Peyer's patch (tissue), 4 donors: ENCODE measurements around the gene MMEL1. TPM values are rescaled to one million over a fixed set of nuclear protein-coding genes. Genes with fewer than 3 reads are reported as not detected.

ENCODE experiments used
- DNase-seq, 3 donors: peaks; one replicate each; pipeline ENCODE4 v3.0.0-alpha.2; 2017 to 2019
- H3K27ac ChIP-seq, 4 donors: fragments of 200-600 bp; sonication (generic); one replicate each; pipeline ENCODE4 v1.5.1; 2016 to 2019
- H3K27me3 ChIP-seq, 2 donors: fragments of 200-600 bp; sonication (generic); one replicate each; pipeline ENCODE4 v1.5.1; 2019
- H3K36me3 ChIP-seq, 3 donors: fragments of 200-600 bp; sonication (generic); one replicate each; pipeline ENCODE4 v1.5.1; 2016 to 2019
- H3K4me1 ChIP-seq, 4 donors: fragments of 200-600 bp; sonication (generic); one replicate each; pipeline ENCODE4 v1.5.1; 2016 to 2019
- H3K4me3 ChIP-seq, 4 donors: fragments of 200-600 bp; sonication (generic); 1 replicate in 3 of 4; 2 replicates in 1 of 4; pipeline ENCODE4 v1.5.1; 2016 to 2019; ENCODE audit warnings: mild to moderate bottlenecking in 1 of 4
- H3K9me3 ChIP-seq, 4 donors: fragments of 200-600 bp; sonication (generic); one replicate each; pipeline ENCODE4 v1.5.1; 2016 to 2019; ENCODE audit warnings: mild to moderate bottlenecking in 1 of 4
- CTCF ChIP-seq, 6 experiments: fragments of 450-650 bp in 4 of 6; fragments of 200-600 bp in 2 of 6; sonication (generic) in 1 of 6; IDR thresholded peaks; one replicate each; pipeline ENCODE4 v1.5.1; 2017 to 2019; ENCODE audit warnings: antibody characterized with exemption in 6 of 6, mild to moderate bottlenecking in 3 of 6, moderate library complexity in 1 of 6
- POLR2A ChIP-seq, 2 donors: fragments of 450-650 bp; IDR thresholded peaks; one replicate each; pipeline ENCODE4 v1.5.1; 2017; ENCODE audit warnings: antibody characterized with exemption in 2 of 2, mild to moderate bottlenecking in 2 of 2, moderate library complexity in 2 of 2
- total RNA-seq, 4 donors: library from RNA; depleted of rRNA; stranded (reverse); fragments of >200 nt; gene quantifications; one replicate each; pipeline ENCODE4 v1.1.0, GENCODE V29; 2016

MMEL1 gene
- total RNA-seq, 4 donors from 2014 or later: 7.4 to 51.7 (median 27.4) TPM

DNA sequence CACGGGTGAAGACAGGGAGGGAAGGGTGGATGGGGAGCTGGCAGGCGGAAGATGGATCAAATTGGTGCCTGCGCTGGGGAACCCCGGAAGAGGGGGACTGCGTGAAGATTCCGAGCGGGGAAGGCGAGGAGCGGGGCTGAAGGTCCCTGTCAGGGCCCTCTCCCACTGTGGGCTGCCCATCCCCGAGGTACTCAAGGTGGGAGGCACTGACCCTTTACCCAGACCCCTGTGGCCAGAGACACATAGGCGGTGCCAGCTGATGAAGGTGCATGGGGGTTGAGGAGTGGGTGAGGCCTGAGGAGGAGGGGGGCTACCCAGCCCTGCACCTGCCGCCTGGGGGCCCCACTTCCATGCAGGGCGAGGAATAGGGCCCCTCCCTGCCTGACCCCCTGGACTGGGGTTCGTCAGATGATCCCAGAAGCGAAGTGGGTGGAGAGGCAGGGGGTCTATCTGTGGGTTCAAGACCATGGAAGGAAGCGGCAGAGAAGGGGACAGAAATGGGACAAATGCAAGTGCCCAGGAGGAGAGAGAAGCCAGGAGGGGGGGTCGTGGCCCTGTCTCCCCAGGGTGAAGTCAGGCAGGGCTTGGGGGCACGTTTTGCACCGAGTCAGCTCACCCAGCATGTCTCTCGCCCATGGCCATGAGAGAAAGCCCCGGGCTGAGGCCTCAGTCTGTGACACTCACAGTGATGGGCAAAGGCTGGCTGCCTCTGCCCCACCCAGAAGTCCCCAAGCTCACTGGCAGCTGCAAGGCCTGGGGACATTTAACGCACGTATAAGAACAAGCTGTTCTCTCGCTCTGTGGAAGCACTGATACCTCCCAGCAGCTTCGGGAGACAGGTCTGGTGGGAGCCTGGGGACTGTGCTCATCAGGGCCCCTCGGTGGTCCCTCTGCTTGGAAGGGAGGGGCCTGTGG is 7.0 kb upstream of the MMEL1 start:
- no peak overlapping the region for H3K27ac ChIP-seq
- DNase-seq: peak in 1 of 3 donors; percentile 45

GRCh38 chr1:2639203-2639602 is 6.4 kb upstream of the MMEL1 start:
- Histone ChIP-seq H3K4me3 (no peak overlapping the region), H3K27me3 (no peaks in the 10 kb centered on the region), H3K9me3 (peaks cover 0 to 7% (median 0%) of the 10 kb centered on the region in 4 donors), H3K36me3 (no peaks in the 10 kb centered on the region), H3K27ac (no peak overlapping the region), H3K4me1 (peaks cover 0 to 21% (median 13%) of the 10 kb centered on the region in 4 donors)
- TF ChIP-seq CTCF (IDR thresholded peaks at IDR 0.05): no peak
- TF ChIP-seq POLR2A (IDR thresholded peaks at IDR 0.05): no peak
- DNase-seq: peak in 1 of 3 donors; percentile 46

More for the DNA sequence above, 7.0 kb upstream of the MMEL1 start:
- H3K9me3 ChIP-seq: peaks cover 0 to 7% (median 0%) of the 10 kb centered on the region in 4 donors
- no peaks in the 10 kb centered on the region for H3K36me3 ChIP-seq
- no peaks in the 10 kb centered on the region for H3K27me3 ChIP-seq
- no peak overlapping the region for H3K4me3 ChIP-seq
- peaks cover 0 to 21% (median 13%) of the 10 kb centered on the region in 4 donors for H3K4me1 ChIP-seq
- TF ChIP-seq CTCF (IDR thresholded peaks at IDR 0.05): no peak
- TF ChIP-seq POLR2A (IDR thresholded peaks at IDR 0.05): no peak

- no peaks in the 10 kb centered on the region for H3K27me3 ChIP-seq
- peaks cover 0 to 7% (median 0%) of the 10 kb centered on the region in 4 donors for H3K9me3 ChIP-seq
- TF ChIP-seq CTCF (IDR thresholded peaks at IDR 0.05) (no peak), POLR2A (IDR thresholded peaks at IDR 0.05) (no peak)
- H3K4me3 ChIP-seq: no peak overlapping the region
- no peaks in the 10 kb centered on the region for H3K36me3 ChIP-seq
- H3K27ac ChIP-seq: no peak overlapping the region
- DNase-seq: no peak
- peaks cover 0 to 19% (median 13%) of the 10 kb centered on the region in 4 donors for H3K4me1 ChIP-seq
Measured at GRCh38 chr1:2638466-2639115, 5.8 kb upstream of the MMEL1 start.

DNA sequence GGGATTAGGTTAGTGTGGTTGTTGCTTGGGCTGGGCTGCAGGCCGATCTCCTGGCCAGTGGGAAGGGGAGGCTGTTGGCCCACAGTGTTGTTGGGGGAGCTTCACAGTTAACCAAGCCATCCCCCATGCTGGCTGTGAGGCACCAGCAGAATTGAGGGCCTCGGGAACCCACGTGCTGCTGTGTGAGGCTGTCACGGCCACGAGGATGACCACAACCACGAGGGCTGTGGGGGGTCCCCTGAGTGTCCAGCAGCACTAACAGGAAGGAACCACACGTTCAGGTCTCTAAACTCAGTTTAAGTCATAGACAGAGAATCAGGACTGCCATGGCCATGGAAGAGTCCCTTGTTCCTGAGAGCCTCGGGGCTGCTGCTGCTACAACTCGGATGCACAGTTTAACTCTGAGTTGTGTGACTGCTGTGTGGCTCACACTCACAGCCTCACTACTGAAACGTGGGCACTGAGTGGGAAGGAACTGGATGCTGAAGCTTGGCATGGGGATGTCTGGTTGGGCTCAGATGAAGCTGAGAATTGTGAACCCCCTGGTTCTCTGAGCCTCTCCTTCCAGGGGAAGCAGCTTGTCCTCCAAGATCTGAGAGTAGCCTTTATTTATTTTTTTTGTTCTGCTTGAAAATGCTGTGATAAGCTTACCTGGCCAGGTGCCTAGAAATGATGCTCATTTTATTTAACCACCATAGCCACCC is 4.8 kb upstream of the MMEL1 start:
- DNase-seq: no peak
- no peak for TF ChIP-seq POLR2A (IDR thresholded peaks at IDR 0.05)
- no peak for TF ChIP-seq CTCF (IDR thresholded peaks at IDR 0.05)
- no peaks in the 10 kb centered on the region for H3K27me3 ChIP-seq
- H3K4me1 ChIP-seq: peaks cover 0 to 15% (median 9%) of the 10 kb centered on the region in 4 donors
- no peak overlapping the region for H3K4me3 ChIP-seq
- H3K9me3 ChIP-seq: peaks cover 0 to 7% (median 0%) of the 10 kb centered on the region in 4 donors
- H3K27ac ChIP-seq: no peak overlapping the region
- H3K36me3 ChIP-seq: no peaks in the 10 kb centered on the region

GRCh38 chr1:2636733-2637132 is 3.9 kb upstream of the MMEL1 start:
- Histone ChIP-seq H3K9me3 (peaks cover 0 to 7% (median 0%) of the 10 kb centered on the region in 4 donors), H3K36me3 (no peaks in the 10 kb centered on the region), H3K27ac (no peak overlapping the region), H3K4me1 (peaks cover 0 to 13% (median 3%) of the 10 kb centered on the region in 4 donors), H3K27me3 (no peaks in the 10 kb centered on the region), H3K4me3 (no peak overlapping the region)
- TF ChIP-seq CTCF (IDR thresholded peaks at IDR 0.05): no peak
- no peak for TF ChIP-seq POLR2A (IDR thresholded peaks at IDR 0.05)
- no peak for DNase-seq
